ENCODE results near the gene SMAP2.

SMAP2 gene

GRCh38 chr1:40377512-40377911 is 4.0 kb downstream of the SMAP2 start:
- H3K4me3 ChIP-seq (IDR thresholded peaks at IDR 0.05; ENCODE audit: insufficient read depth, low read depth, low read length), result no peak overlapping the region
- H4K20me1 ChIP-seq (ENCODE audit: insufficient read depth), result no peaks in the 10 kb centered on the region
- no peak overlapping the region for H2AFZ ChIP-seq (ENCODE audit: low read depth)
- H3K4me2 ChIP-seq, result no peak overlapping the region
- H3K4me1 ChIP-seq (ENCODE audit: low read depth, poor library complexity, severe bottlenecking), result peaks cover 61% of the 10 kb centered on the region
- H3K36me3 ChIP-seq (ENCODE audit: insufficient read depth), result no peaks in the 10 kb centered on the region
- H3K27ac ChIP-seq, result no peak overlapping the region
- TF ChIP-seq, protein P1, sequence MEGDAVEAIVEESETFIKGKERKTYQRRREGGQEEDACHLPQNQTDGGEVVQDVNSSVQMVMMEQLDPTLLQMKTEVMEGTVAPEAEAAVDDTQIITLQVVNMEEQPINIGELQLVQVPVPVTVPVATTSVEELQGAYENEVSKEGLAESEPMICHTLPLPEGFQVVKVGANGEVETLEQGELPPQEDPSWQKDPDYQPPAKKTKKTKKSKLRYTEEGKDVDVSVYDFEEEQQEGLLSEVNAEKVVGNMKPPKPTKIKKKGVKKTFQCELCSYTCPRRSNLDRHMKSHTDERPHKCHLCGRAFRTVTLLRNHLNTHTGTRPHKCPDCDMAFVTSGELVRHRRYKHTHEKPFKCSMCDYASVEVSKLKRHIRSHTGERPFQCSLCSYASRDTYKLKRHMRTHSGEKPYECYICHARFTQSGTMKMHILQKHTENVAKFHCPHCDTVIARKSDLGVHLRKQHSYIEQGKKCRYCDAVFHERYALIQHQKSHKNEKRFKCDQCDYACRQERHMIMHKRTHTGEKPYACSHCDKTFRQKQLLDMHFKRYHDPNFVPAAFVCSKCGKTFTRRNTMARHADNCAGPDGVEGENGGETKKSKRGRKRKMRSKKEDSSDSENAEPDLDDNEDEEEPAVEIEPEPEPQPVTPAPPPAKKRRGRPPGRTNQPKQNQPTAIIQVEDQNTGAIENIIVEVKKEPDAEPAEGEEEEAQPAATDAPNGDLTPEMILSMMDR (conservative IDR thresholded peaks at IDR 0.05; ENCODE audit: low read depth, low read length), result no peak
- H3K9ac ChIP-seq, result no peak overlapping the region
- peaks cover 89% of the 10 kb centered on the region for H3K79me2 ChIP-seq (ENCODE audit: insufficient read depth, low read depth)
- no peaks in the 10 kb centered on the region for H3K27me3 ChIP-seq (ENCODE audit: insufficient read depth, low read depth)

DNA sequence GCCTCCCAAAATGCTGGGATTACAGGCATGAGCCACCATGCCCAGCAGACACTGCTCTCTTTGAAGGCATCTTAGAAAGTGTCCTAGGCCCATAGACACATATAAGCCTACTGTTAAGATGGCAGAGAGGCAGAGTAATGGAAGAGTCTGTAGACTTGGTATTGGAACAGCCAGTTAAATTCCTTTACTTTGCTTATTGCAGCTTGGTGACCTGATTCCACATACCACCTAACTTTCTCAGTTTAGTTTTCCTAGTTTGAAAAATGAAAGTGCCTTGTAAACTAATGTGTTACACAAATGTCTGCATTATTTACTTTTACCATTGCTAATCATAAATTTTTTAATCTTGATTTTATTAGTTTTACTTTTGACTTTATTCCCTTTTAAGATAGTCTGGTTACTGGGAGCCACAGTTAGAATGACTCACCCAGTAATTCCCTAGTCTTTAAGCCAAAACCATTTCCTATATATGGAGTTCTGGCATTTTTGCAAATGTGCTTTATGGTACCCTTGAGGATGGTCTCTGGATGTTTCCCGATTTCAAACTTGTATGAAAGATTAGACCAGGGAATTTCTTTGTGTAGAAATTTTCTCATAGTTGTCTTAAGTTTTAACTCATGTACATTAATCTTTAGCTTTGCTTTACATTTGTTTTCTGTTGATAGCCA is 6.4 kb downstream of the SMAP2 start:
- Histone ChIP-seq H3K79me2 (ENCODE audit: insufficient read depth, low read depth) (peaks cover 98% of the 10 kb centered on the region), H3K27ac (no peak overlapping the region), H3K36me3 (ENCODE audit: insufficient read depth) (no peaks in the 10 kb centered on the region), H3K4me3 (IDR thresholded peaks at IDR 0.05; ENCODE audit: insufficient read depth, low read depth, low read length) (no peak overlapping the region), H3K4me1 (ENCODE audit: low read depth, poor library complexity, severe bottlenecking) (peaks cover 81% of the 10 kb centered on the region), H2AFZ (ENCODE audit: low read depth) (no peak overlapping the region), H3K4me2 (no peak overlapping the region), H3K9ac (no peak overlapping the region), H4K20me1 (ENCODE audit: insufficient read depth) (no peaks in the 10 kb centered on the region), H3K27me3 (ENCODE audit: insufficient read depth, low read depth) (no peaks in the 10 kb centered on the region)
- TF ChIP-seq, protein P1 (conservative IDR thresholded peaks at IDR 0.05; ENCODE audit: low read depth, low read length), result no peak

- H3K9ac ChIP-seq, result no peak overlapping the region
- TF ChIP-seq, protein P1 (conservative IDR thresholded peaks at IDR 0.05; ENCODE audit: low read depth, low read length), result no peak
- H3K4me1 ChIP-seq (ENCODE audit: low read depth, poor library complexity, severe bottlenecking), result peaks cover 82% of the 10 kb centered on the region
- H2AFZ ChIP-seq (ENCODE audit: low read depth), result no peak overlapping the region
- H3K36me3 ChIP-seq (ENCODE audit: insufficient read depth), result no peaks in the 10 kb centered on the region
- no peaks in the 10 kb centered on the region for H3K27me3 ChIP-seq (ENCODE audit: insufficient read depth, low read depth)
- H3K27ac ChIP-seq, result no peak overlapping the region
- H4K20me1 ChIP-seq (ENCODE audit: insufficient read depth), result no peaks in the 10 kb centered on the region
- H3K4me2 ChIP-seq, result peak overlapping the region; percentile 24; the same call in 1 of the 2 replicates
- H3K4me3 ChIP-seq (IDR thresholded peaks at IDR 0.05; ENCODE audit: insufficient read depth, low read depth, low read length), result no peak overlapping the region
- H3K79me2 ChIP-seq (ENCODE audit: insufficient read depth, low read depth), result peaks cover 92% of the 10 kb centered on the region
Measured at GRCh38 chr1:40380817-40381216, 7.3 kb downstream of the SMAP2 start.

GRCh38 chr1:40381268-40382107 is 8.0 kb downstream of the SMAP2 start:
- TF ChIP-seq, protein P1 (conservative IDR thresholded peaks at IDR 0.05; ENCODE audit: low read depth, low read length), result no peak
- Histone ChIP-seq H3K4me1 (ENCODE audit: low read depth, poor library complexity, severe bottlenecking) (peaks cover 83% of the 10 kb centered on the region), H2AFZ (ENCODE audit: low read depth) (no peak overlapping the region), H3K27ac (no peak overlapping the region; the same call in 1 of the 2 replicates), H3K4me3 (IDR thresholded peaks at IDR 0.05; ENCODE audit: insufficient read depth, low read depth, low read length) (no peak overlapping the region), H3K27me3 (ENCODE audit: insufficient read depth, low read depth) (no peaks in the 10 kb centered on the region), H3K79me2 (ENCODE audit: insufficient read depth, low read depth) (peaks cover 90% of the 10 kb centered on the region), H4K20me1 (ENCODE audit: insufficient read depth) (no peaks in the 10 kb centered on the region), H3K4me2 (peak overlapping the region; percentile 24; the same call in 1 of the 2 replicates), H3K9ac (no peak overlapping the region), H3K36me3 (ENCODE audit: insufficient read depth) (no peaks in the 10 kb centered on the region)
